GM12878 (cell line): Measurements from ENCODE around the gene ADAMTS6. TPM values are rescaled to one million over a fixed set of nuclear protein-coding genes. Genes with fewer than 3 reads are reported as not detected.

Source experiments
- ATAC-seq: fragments of 200-7000 bp; cut with Tn5 transposase; 3 replicates; pipeline ENCODE4 v1.9.1; 2020; ENCODE audit warnings: mild to moderate bottlenecking, moderate library complexity
- BruUV-seq: library from RNA; stranded (reverse); fragments of 400-500 nt; replicated peaks from 2 replicates; lab custom pipeline; 2021; lab: Mats Ljungman, UMichigan
- CTCF ChIA-PET: fragments of 300-600 bp; sonication (Branson Sonifier 250); formaldehyde crosslinking; extraction: SDS; loops from one replicate; lab custom pipeline; 2021; ENCODE audit warnings: inconsistent platforms; lab: Yijun Ruan, JAX
- POLR2A ChIA-PET: fragments of 350-600 bp; formaldehyde crosslinking; extraction: SDS; loops from one replicate; lab custom pipeline; 2021; ENCODE audit warnings: inconsistent platforms; lab: Charles Lee
- RAD21 ChIA-PET: fragments of 300-600 bp; sonication (Branson Sonifier 250); formaldehyde crosslinking; loops from one replicate; lab custom pipeline; 2023; ENCODE audit warnings: antibody characterized with exemption; ENCODE audit not compliant: unreplicated experiment; lab: Charles Lee
- SMC1A ChIA-PET: fragments of 300-600 bp; sonication (Branson Sonifier 250); formaldehyde crosslinking; loops from one replicate; lab custom pipeline; 2023; ENCODE audit not compliant: unreplicated experiment, uncharacterized antibody; lab: Charles Lee
- DNase-seq: peaks from one replicate; pipeline ENCODE4 v3.0.0-alpha.2; 2011; ENCODE audit warnings: low read depth, low spot score
- FAIRE-seq: peaks from 3 replicates; lab custom pipeline; 2011; peaks lifted over from hg19 to GRCh38; lab: Jason Lieb, UNC
- H2AFZ ChIP-seq: 2 replicates; pipeline ENCODE4 v1.6.0; 2011; ENCODE audit warnings: low read depth, low read length, control low read depth; ENCODE audit not compliant: control insufficient read depth
- H3K27ac ChIP-seq: 2 replicates; pipeline ENCODE4 v1.5.1; 2011; ENCODE audit warnings: control low read depth; ENCODE audit not compliant: control insufficient read depth, insufficient read depth
- H3K27me3 ChIP-seq, 2 experiments: replicated peaks in 1 of 2; 2 replicates each; pipeline versions ENCODE4 v1.6.0 to v1.6.1; 2011; ENCODE audit warnings: low read length in 1 of 2; ENCODE audit not compliant: control insufficient read depth in 2 of 2, insufficient read depth in 2 of 2
- H3K36me3 ChIP-seq, 2 experiments: 2 replicates each; pipeline ENCODE4 v1.5.1; 2011; ENCODE audit warnings: low read length in 1 of 2; ENCODE audit not compliant: control insufficient read depth in 2 of 2, insufficient read depth in 2 of 2
- H3K4me1 ChIP-seq: 2 replicates; pipeline ENCODE4 v1.6.1; 2011; ENCODE audit warnings: mild to moderate bottlenecking, low read length, moderate library complexity, mixed read lengths; ENCODE audit not compliant: control insufficient read depth, insufficient read depth
- H3K4me2 ChIP-seq: 2 replicates; pipeline ENCODE4 v1.6.0; 2011; ENCODE audit warnings: control low read depth; ENCODE audit not compliant: control insufficient read depth, insufficient read depth
- H3K4me3 ChIP-seq: fragments of 200-600 bp; sonication (generic); 2 replicates; pipeline ENCODE4 v1.5.1; 2016
- H3K79me2 ChIP-seq: 2 replicates; pipeline ENCODE4 v1.6.0; 2011; ENCODE audit warnings: low read length; ENCODE audit not compliant: control insufficient read depth, insufficient read depth
- H3K9ac ChIP-seq: 2 replicates; pipeline ENCODE4 v1.8.0; 2011; ENCODE audit warnings: low read length, control low read depth, mixed read lengths; ENCODE audit not compliant: control insufficient read depth, insufficient read depth
- H3K9me3 ChIP-seq: replicated peaks from 3 replicates; pipeline ENCODE4 v1.5.1; 2011; ENCODE audit warnings: mild to moderate bottlenecking, low read length; ENCODE audit not compliant: control insufficient read depth, insufficient read depth
- H4K20me1 ChIP-seq: 2 replicates; pipeline ENCODE4 v1.6.0; 2011; ENCODE audit not compliant: control insufficient read depth, insufficient read depth
- CEBPB ChIP-seq, 2 experiments: fragments of 150-350 bp in 1 of 2; IDR thresholded peaks; 2 replicates each; pipeline ENCODE4 v1.6.1; 2012 to 2014; ENCODE audit warnings: low read depth in 2 of 2, low read length in 2 of 2, borderline replicate concordance in 1 of 2, inconsistent platforms in 1 of 2
- CHD2 ChIP-seq: IDR thresholded peaks from 2 replicates; pipeline ENCODE4 v1.6.1; 2011; ENCODE audit warnings: low read depth, low read length, improper control_type of control experiment, borderline replicate concordance
- CREB1 ChIP-seq: IDR thresholded peaks from 2 replicates; pipeline ENCODE4 v1.6.1; 2012; ENCODE audit warnings: low read depth, mild to moderate bottlenecking, inconsistent platforms
- E2F4 ChIP-seq: IDR thresholded peaks from 2 replicates; pipeline ENCODE4 v1.6.1; 2012; ENCODE audit warnings: low read depth, low read length, improper control_type of control experiment
- EP300 ChIP-seq, 2 experiments: fragments of 150-350 bp in 1 of 2; IDR thresholded peaks; 2 replicates each; pipeline ENCODE4 v1.6.1; 2011 to 2012; ENCODE audit warnings: low read depth in 2 of 2, low read length in 2 of 2, borderline replicate concordance in 1 of 2, improper control_type of control experiment in 1 of 2, inconsistent platforms in 1 of 2; ENCODE audit not compliant: control insufficient read depth in 1 of 2
- FOXM1 ChIP-seq: IDR thresholded peaks from 2 replicates; pipeline ENCODE4 v1.6.1; 2012; ENCODE audit warnings: low read depth, mild to moderate bottlenecking, inconsistent platforms, low read length, moderate library complexity
- IKZF1 ChIP-seq: fragments of 450-650 bp; conservative IDR thresholded peaks from 2 replicates; pipeline ENCODE4 v1.6.1; 2017; ENCODE audit warnings: antibody characterized with exemption, mild to moderate bottlenecking
- MTA2 ChIP-seq: fragments of 450-650 bp; IDR thresholded peaks from 2 replicates; pipeline ENCODE4 v1.6.1; 2016; ENCODE audit warnings: low read depth, mild to moderate bottlenecking, moderate library complexity
- PKNOX1 ChIP-seq: fragments of 450-650 bp; IDR thresholded peaks from 2 replicates; pipeline ENCODE4 v1.6.1; 2016; ENCODE audit warnings: mild to moderate bottlenecking
- RUNX3 ChIP-seq: IDR thresholded peaks from 2 replicates; pipeline ENCODE4 v1.6.1; 2012; ENCODE audit warnings: low read length, inconsistent platforms
- SMARCA5 ChIP-seq: fragments of 450-650 bp; IDR thresholded peaks from 2 replicates; pipeline ENCODE4 v1.6.1; 2017; ENCODE audit warnings: mild to moderate bottlenecking
- TCF12 ChIP-seq: IDR thresholded peaks from 2 replicates; pipeline ENCODE4 v1.6.1; 2011; ENCODE audit warnings: low read depth, mild to moderate bottlenecking, low read length
- WGBS: methylation state at CpG from one replicate; pipeline ENCODE4 v1.1.6; 2016; ENCODE audit warnings: low lambda C conversion rate; ENCODE audit not compliant: insufficient replicate concordance, insufficient coverage; ENCODE audit errors: missing lambda C conversion rate; 5-methylcytosine and 5-hydroxymethylcytosine counted together
- in situ Hi-C: fragments of 300-500 bp; cut with MboI; formaldehyde crosslinking; loops from 9 replicates; pipeline ENCODE4 v1.14.3; 2018; ENCODE audit warnings: mixed read lengths
- intact Hi-C: fragments of 100-400 bp; cut with micrococcal nuclease; formaldehyde crosslinking; loops from one replicate; pipeline ENCODE4 v1.14.2; 2022; ENCODE audit not compliant: unreplicated experiment
- polyA plus RNA-seq, 11 experiments: library from polyadenylated mRNA; depleted of rRNA in 4 of 11; unstranded in 6 of 11; stranded (reverse) in 5 of 11; fragments of >200 nt; fragmentation: Nextera tagmentation in 4 of 11; fragmentation: Illumina TruSeq in 1 of 11; extraction: Ambion mirVana in 4 of 11; extraction: Trizol in 1 of 11; gene quantifications; 1 replicate in 1 of 11; 2 replicates in 10 of 11; pipeline versions ENCODE4 v1.2.1 to v1.2.3, GENCODE V29; 2011 to 2016; ENCODE audit warnings: inconsistent platforms in 2 of 11, missing spikeins in 2 of 11, low read depth in 1 of 11
- total RNA-seq, 4 experiments: library from RNA; depleted of rRNA in 3 of 4; stranded (reverse); fragments of >200 nt in 3 of 4; fragmentation: Illumina TruSeq in 1 of 4; extraction: Trizol in 1 of 4; gene quantifications; 2 replicates each; pipeline versions ENCODE4 v1.2.1 to v1.2.3, GENCODE V29; 2013 to 2021

ADAMTS6 gene
- total and polyA plus RNA-seq, 10 of the 15 experiments (the other 5 are each of a cell fraction or from before 2014, with no cell fraction given), result 1.1 to 12.3 (median 6.5) TPM

- TF ChIP-seq FOXM1, result peak; percentile 93; the same call in 1 of the 2 replicates
- TF ChIP-seq TCF12, result 0 out of 2 replicates have a peak, but pooled peaks have one; percentile 32
- TF ChIP-seq CREB1, result peak; percentile 86
- TF ChIP-seq, all 136 proteins: peak for 29
Measured at GRCh38 chr5:65190328-65191053, 291.2 kb downstream of the ADAMTS6 start (continued).

GRCh38 chr5:65186646-65187227 lies 295.0 kb downstream of the ADAMTS6 start:
- ATAC-seq, result no peak
- 71% methylated on average over 2 of the region's 2 CpGs for WGBS
- SMC1A ChIA-PET, result interaction anchor here (1.3 to 1.9 kb wide), 2 partner anchors 109 to 216 kb away, joined by 3 to 4 read pairs; no protein-coding TSS in a partner anchor
- no peak overlapping the region for H2AFZ ChIP-seq
- no peak overlapping the region for H3K9ac ChIP-seq
- H4K20me1 ChIP-seq, result no peaks in the 10 kb centered on the region
- CTCF ChIA-PET, result interaction anchor here (2.2 kb wide), 1 partner anchor 8 kb away, joined by 4 read pairs; no protein-coding TSS in a partner anchor
- H3K27ac ChIP-seq, result no peak overlapping the region
- no peak for TF ChIP-seq EP300 (IDR thresholded peaks at IDR 0.05; ENCODE audit: borderline replicate concordance in 1 of 2, control insufficient read depth in 1 of 2, low read depth in 2 of 2, low read length in 2 of 2)
- no peak for TF ChIP-seq MTA2
- TF ChIP-seq E2F4, result no peak
- TF ChIP-seq RUNX3, result no peak
- no peak for TF ChIP-seq CHD2
- no peak for TF ChIP-seq SMARCA5
- no peak for TF ChIP-seq PKNOX1
- TF ChIP-seq IKZF1, result no peak
- no peak for TF ChIP-seq CEBPB (IDR thresholded peaks at IDR 0.05; ENCODE audit: borderline replicate concordance in 1 of 2, low read depth in 2 of 2, low read length in 2 of 2)
- no TSS peak for BruUV-seq
- in situ Hi-C loops (no loop called here), intact Hi-C loops (no loop called here)
- FAIRE-seq, result peak; percentile 35
- H3K4me1 ChIP-seq, result peaks cover 7% of the 10 kb centered on the region
- no peaks in the 10 kb centered on the region for H3K36me3 ChIP-seq
- POLR2A ChIA-PET, result no interaction called here
- H3K4me2 ChIP-seq, result no peak overlapping the region
- H3K27me3 ChIP-seq, result no peaks in the 10 kb centered on the region
- no peaks in the 10 kb centered on the region for H3K79me2 ChIP-seq
- H3K4me3 ChIP-seq, result no peak overlapping the region
- DNase-seq, result no peak
- H3K9me3 ChIP-seq, result no peaks in the 10 kb centered on the region; the same call in 2 of the 3 replicates
- RAD21 ChIA-PET, result no interaction called here
